ENCODE results near the gene PLEKHA3.

DNA sequence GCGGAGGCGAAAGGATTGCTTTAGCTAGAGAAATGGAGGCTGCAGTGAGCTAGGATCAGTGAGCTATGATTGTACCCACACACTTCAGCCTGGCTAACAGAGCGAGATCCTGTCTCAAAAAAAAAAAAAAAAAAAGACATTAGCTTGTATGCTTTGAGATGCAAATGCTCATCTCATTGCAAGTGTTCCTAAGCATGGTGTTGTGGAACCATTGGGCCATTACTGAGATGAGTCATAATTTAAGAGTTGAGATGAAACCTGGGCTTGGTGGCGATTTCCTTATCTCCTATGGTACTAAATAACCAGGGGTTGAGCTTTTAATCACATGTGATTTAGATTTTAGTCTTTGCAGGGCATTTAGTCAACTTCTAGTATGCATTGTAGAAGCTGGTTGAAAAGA, 2.2 kb downstream of the PLEKHA3 start:
- TF ChIP-seq POLR2A (IDR thresholded peaks at IDR 0.05; ENCODE audit: borderline replicate concordance, extremely low read depth, insufficient read depth, insufficient read length) (no peak), ZFX (IDR thresholded peaks at IDR 0.05) (no peak), POLR2AphosphoS5 (IDR thresholded peaks at IDR 0.05; ENCODE audit: low read depth, low read length) (no peak), RAD21 (IDR thresholded peaks at IDR 0.05; ENCODE audit: low read depth) (no peak)
- TF ChIP-seq, protein P1, sequence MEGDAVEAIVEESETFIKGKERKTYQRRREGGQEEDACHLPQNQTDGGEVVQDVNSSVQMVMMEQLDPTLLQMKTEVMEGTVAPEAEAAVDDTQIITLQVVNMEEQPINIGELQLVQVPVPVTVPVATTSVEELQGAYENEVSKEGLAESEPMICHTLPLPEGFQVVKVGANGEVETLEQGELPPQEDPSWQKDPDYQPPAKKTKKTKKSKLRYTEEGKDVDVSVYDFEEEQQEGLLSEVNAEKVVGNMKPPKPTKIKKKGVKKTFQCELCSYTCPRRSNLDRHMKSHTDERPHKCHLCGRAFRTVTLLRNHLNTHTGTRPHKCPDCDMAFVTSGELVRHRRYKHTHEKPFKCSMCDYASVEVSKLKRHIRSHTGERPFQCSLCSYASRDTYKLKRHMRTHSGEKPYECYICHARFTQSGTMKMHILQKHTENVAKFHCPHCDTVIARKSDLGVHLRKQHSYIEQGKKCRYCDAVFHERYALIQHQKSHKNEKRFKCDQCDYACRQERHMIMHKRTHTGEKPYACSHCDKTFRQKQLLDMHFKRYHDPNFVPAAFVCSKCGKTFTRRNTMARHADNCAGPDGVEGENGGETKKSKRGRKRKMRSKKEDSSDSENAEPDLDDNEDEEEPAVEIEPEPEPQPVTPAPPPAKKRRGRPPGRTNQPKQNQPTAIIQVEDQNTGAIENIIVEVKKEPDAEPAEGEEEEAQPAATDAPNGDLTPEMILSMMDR (IDR thresholded peaks at IDR 0.05 in 2 of 3, conservative IDR thresholded peaks at IDR 0.05 in 1 of 3; ENCODE audit: borderline replicate concordance in 1 of 3, insufficient read depth in 1 of 3, low read depth in 2 of 3, low read length in 2 of 3): no peak
